GM10266 (cell line): ENCODE data around the gene FABP3.

ENCODE experiments used
- DNase-seq: peaks from one replicate; pipeline ENCODE4 v3.0.0; 2012; ENCODE audit errors: extremely low spot score
- CTCF ChIP-seq: IDR thresholded peaks from 2 replicates; pipeline ENCODE4 v1.5.1; 2012; ENCODE audit warnings: mild to moderate bottlenecking, low read depth; ENCODE audit not compliant: control insufficient read depth, insufficient read depth; ENCODE audit errors: missing control alignments

FABP3 gene

GRCh38 chr1:31373056-31373896, at the start of gene FABP3:
FABP3 (minus strand) TSS chr1:31373076; CDS start chr1:31373014, 62 bp downstream.
- peak; percentile 59 for DNase-seq
- no peak for TF ChIP-seq CTCF

- TF ChIP-seq CTCF: peak; percentile 61
- DNase-seq: no peak
Observed at GRCh38 chr1:31421371-31422040, 48.6 kb upstream of the FABP3 start.

- no peak for TF ChIP-seq CTCF
- no peak for DNase-seq
Observed at GRCh38 chr1:31420716-31421115, 47.8 kb upstream of the FABP3 start.

- no peak for TF ChIP-seq CTCF
- DNase-seq: no peak
Observed at GRCh38 chr1:31418626-31419323, 45.9 kb upstream of the FABP3 start.

- no peak for TF ChIP-seq CTCF
- DNase-seq: no peak
Observed at GRCh38 chr1:31417148-31417547, 44.3 kb upstream of the FABP3 start.

GRCh38 chr1:31416101-31416736, 43.3 kb upstream of the FABP3 start:
- no peak for DNase-seq
- TF ChIP-seq CTCF: no peak

- DNase-seq: no peak
- no peak for TF ChIP-seq CTCF
Observed at GRCh38 chr1:31415658-31416057, 42.8 kb upstream of the FABP3 start.
